ENCODE data around the gene RHOH.

- TF ChIP-seq CTCF (IDR thresholded peaks at IDR 0.05), result no peak
- no peak for TF ChIP-seq POLR2A (IDR thresholded peaks at IDR 0.05)
- no peak for TF ChIP-seq EP300 (IDR thresholded peaks at IDR 0.05)
Observed at GRCh38 chr4:40254608-40255392, 58.0 kb downstream of the RHOH start.

All from ovary (tissue), 3 donors.